K562 (cell line): ENCODE measurements around the gene CCDC127. TPM values are rescaled to one million over a fixed set of nuclear protein-coding genes. Genes with fewer than 3 reads are reported as not detected.

ENCODE experiments used
- HCFC1 ChIP-seq: IDR thresholded peaks from 2 replicates; pipeline ENCODE4 v1.6.1; 2012; ENCODE audit warnings: low read depth, low read length, improper control_type of control experiment
- KDM4B ChIP-seq, 2 experiments: fragments of 450-650 bp in 1 of 2; sonication (generic) in 1 of 2; IDR thresholded peaks; 2 replicates each; pipeline ENCODE4 v1.6.1; 2016 to 2017; ENCODE audit warnings: borderline replicate concordance in 2 of 2, antibody characterized with exemption in 1 of 2, low read depth in 1 of 2, mild to moderate bottlenecking in 1 of 2
- KDM5B ChIP-seq: fragments of 200-600 bp; sonication (generic); IDR thresholded peaks from 2 replicates; pipeline ENCODE4 v1.6.1; 2012; ENCODE audit warnings: low read depth, mild to moderate bottlenecking, moderate library complexity, low read length, control low read depth, inconsistent platforms; ENCODE audit not compliant: insufficient replicate concordance
- MBD1 ChIP-seq: fragments of 250-450 bp; sonication (Bioruptor Pico); IDR thresholded peaks from 2 replicates; pipeline ENCODE4 v1.8.0; 2022; ENCODE audit warnings: inconsistent platforms
- MCM5 ChIP-seq: fragments of 450-650 bp; IDR thresholded peaks from 2 replicates; pipeline ENCODE4 v1.6.1; 2016; ENCODE audit warnings: low read depth
- MYNN ChIP-seq, 2 experiments: sonication (generic); formaldehyde crosslinking in 1 of 2; IDR thresholded peaks; 2 replicates each; pipeline versions ENCODE4 v1.5.0 to v1.6.1; 2016 to 2020; ENCODE audit warnings: antibody characterized with exemption in 1 of 2, missing genetic modification reagents in 1 of 2
- PRDM10 ChIP-seq: fragments of 450-650 bp; IDR thresholded peaks from 2 replicates; pipeline ENCODE4 v1.6.1; 2018; ENCODE audit not compliant: partially characterized antibody
- RBM39 ChIP-seq: fragments of 200-400 bp; formaldehyde crosslinking; optimal IDR thresholded peaks from 2 replicates; pipeline ENCODE3; 2018; ENCODE audit warnings: low read depth, low read length
- RFX1 ChIP-seq: fragments of 450-650 bp; IDR thresholded peaks from 2 replicates; pipeline ENCODE4 v1.6.1; 2016; ENCODE audit warnings: mild to moderate bottlenecking, moderate library complexity
- SAFB ChIP-seq: fragments of 200-400 bp; formaldehyde crosslinking; IDR thresholded peaks from 2 replicates; pipeline ENCODE4 v1.6.1; 2017; ENCODE audit warnings: low read depth, low read length, borderline replicate concordance
- SETDB1 ChIP-seq: IDR thresholded peaks from one replicate; pipeline ENCODE4 v1.6.1; 2012; ENCODE audit warnings: low read length, control low read depth, inconsistent platforms
- SMAD1 ChIP-seq: fragments of 150-350 bp; IDR thresholded peaks from 2 replicates; pipeline ENCODE4 v1.6.1; 2014; ENCODE audit warnings: low read length, low read depth; ENCODE audit not compliant: partially characterized antibody
- STAT5A ChIP-seq: IDR thresholded peaks from 2 replicates; pipeline ENCODE4 v1.6.1; 2012; ENCODE audit warnings: low read length, inconsistent platforms, borderline replicate concordance
- THAP7 ChIP-seq: fragments of 250-450 bp; sonication (Bioruptor Pico); IDR thresholded peaks from 2 replicates; pipeline ENCODE4 v1.5.0; 2021
- U2AF1 ChIP-seq: fragments of 200-400 bp; formaldehyde crosslinking; optimal IDR thresholded peaks from 2 replicates; pipeline ENCODE3; 2017; ENCODE audit warnings: mild to moderate bottlenecking, low read depth, low read length, moderate library complexity
- ZBTB1 ChIP-seq: sonication (generic); formaldehyde crosslinking; IDR thresholded peaks from 2 replicates; pipeline ENCODE4 v1.8.1; 2023; ENCODE audit warnings: missing genetic modification reagents, low read depth, mild to moderate bottlenecking, borderline replicate concordance
- ZFP1 ChIP-seq: fragments of 450-650 bp; formaldehyde crosslinking; IDR thresholded peaks from 2 replicates; pipeline ENCODE4 v1.4.0; 2020; ENCODE audit warnings: mild to moderate bottlenecking, mixed read lengths
- ZNF354B ChIP-seq: fragments of 250-450 bp; sonication (Bioruptor Pico); IDR thresholded peaks from 2 replicates; pipeline ENCODE4 v1.4.0; 2020
- ZNF408 ChIP-seq: fragments of 250-450 bp; sonication (Bioruptor Pico); IDR thresholded peaks from 2 replicates; pipeline ENCODE4 v1.4.0; 2020; ENCODE audit warnings: low read depth, mild to moderate bottlenecking, moderate library complexity
- ZNF449 ChIP-seq: fragments of 250-450 bp; sonication (Bioruptor Pico); IDR thresholded peaks from 2 replicates; pipeline ENCODE4 v1.8.0; 2022; ENCODE audit warnings: moderate library complexity, mild to moderate bottlenecking, inconsistent platforms
- ZNF695 ChIP-seq: fragments of 450-650 bp; formaldehyde crosslinking; IDR thresholded peaks from 2 replicates; pipeline ENCODE4 v1.4.0; 2020; ENCODE audit warnings: mild to moderate bottlenecking, moderate library complexity
- polyA plus RNA-seq, 8 experiments: library from polyadenylated mRNA; depleted of rRNA in 4 of 8; stranded (reverse) in 5 of 8; unstranded in 3 of 8; fragments of >200 nt; fragmentation: Nextera tagmentation in 2 of 8; fragmentation: Illumina TruSeq in 1 of 8; extraction: Ambion mirVana in 2 of 8; extraction: Trizol in 1 of 8; gene quantifications; 2 replicates each; pipeline versions ENCODE4 v1.2.1 to v1.2.3, GENCODE V29; 2011 to 2014; ENCODE audit warnings: inconsistent platforms in 1 of 8, missing spikeins in 1 of 8
- total RNA-seq, 7 experiments: library from RNA; depleted of rRNA in 6 of 7; stranded (reverse); fragments of >200 nt in 6 of 7; fragmentation: Illumina TruSeq in 2 of 7; extraction: Trizol in 2 of 7; gene quantifications; 2 replicates each; pipeline versions ENCODE4 v1.2.1 to v1.2.3, GENCODE V29; 2011 to 2021; ENCODE audit warnings: low replicate concordance in 1 of 7

CCDC127 gene
- total and polyA plus RNA-seq, 9 of the 15 experiments (the other 6 are each of a cell fraction or from before 2014, with no cell fraction given): 2.7 to 4.5 (median 4.1) TPM

- no peak for TF ChIP-seq ZNF695
- no peak; a peak in 1 of 4 replicates for TF ChIP-seq KDM4B (IDR thresholded peaks at IDR 0.05; ENCODE audit: borderline replicate concordance in 2 of 2, low read depth in 1 of 2)
- TF ChIP-seq HCFC1: no peak
- no peak for TF ChIP-seq STAT5A
- TF ChIP-seq KDM5B: no peak
- no peak for TF ChIP-seq SMAD1
- TF ChIP-seq MCM5: no peak
- no peak for TF ChIP-seq ZNF354B
- TF ChIP-seq U2AF1: no peak
- TF ChIP-seq ZBTB1: 0 out of 2 replicates have a peak, but pooled peaks have one; percentile 54
- TF ChIP-seq THAP7 (CRISPR knock-in tag): no peak
- no peak for TF ChIP-seq RBM39
- TF ChIP-seq ZNF449: no peak
- TF ChIP-seq ZNF408: no peak
- TF ChIP-seq SAFB: no peak
- TF ChIP-seq RFX1: no peak
- no peak for TF ChIP-seq SETDB1
- no peak for TF ChIP-seq ZFP1 (CRISPR knock-in tag)
- no peak for TF ChIP-seq MBD1
- no peak for TF ChIP-seq MYNN (IDR thresholded peaks at IDR 0.05)
- TF ChIP-seq MYNN (CRISPR knock-in tag; IDR thresholded peaks at IDR 0.05): no peak
- no peak for TF ChIP-seq PRDM10
Measured at GRCh38 chr5:218457-219291, 721 bp upstream of the CCDC127 start (continued).
